ENCODE results near the gene TMC8.

The TMC8 gene

DNA sequence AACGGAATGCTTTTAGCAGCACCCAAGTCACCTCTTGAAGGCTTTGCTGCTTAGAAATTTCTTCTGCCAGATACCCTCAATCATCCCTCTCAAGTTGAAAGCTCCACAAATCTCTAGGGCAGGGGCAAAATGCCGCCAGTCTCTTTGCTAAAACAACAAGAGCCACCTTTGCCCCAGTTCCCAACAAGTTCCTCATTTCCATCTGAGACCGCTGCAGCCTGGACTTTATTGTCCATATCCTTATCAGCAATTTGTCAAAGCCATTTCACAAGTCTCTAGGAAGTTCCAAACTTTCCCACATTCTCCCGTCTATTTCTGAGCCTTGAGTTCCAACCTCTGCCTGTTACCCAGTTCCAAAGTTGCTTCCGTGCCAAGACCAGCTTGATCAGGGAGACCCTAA lies 29.5 kb upstream of the TMC8 start:
- no peak overlapping the region for H3K9ac ChIP-seq (ENCODE audit: low read depth in 1 of 2, low read length in 2 of 2)
- no peaks in the 10 kb centered on the region for H3K27me3 ChIP-seq (ENCODE audit: control insufficient read depth in 2 of 2, insufficient read depth in 2 of 2, low read length in 2 of 2)
- H3K36me3 ChIP-seq (ENCODE audit: control insufficient read depth in 2 of 2, insufficient read depth in 2 of 2, low read length in 2 of 2), result peaks cover 32 to 43% of the 10 kb centered on the region in 2 donors
- H3K27ac ChIP-seq (ENCODE audit: low read depth in 2 of 2, low read length in 2 of 2), result no peak overlapping the region
- H3K9me3 ChIP-seq (ENCODE audit: control insufficient read depth in 2 of 2, low read length in 2 of 2), result no peaks in the 10 kb centered on the region
- H3K4me1 ChIP-seq (ENCODE audit: control insufficient read depth in 2 of 2, insufficient read depth in 2 of 2, low read length in 2 of 2), result no peaks in the 10 kb centered on the region
- H3K4me3 ChIP-seq (ENCODE audit: low read length in 2 of 2), result no peak overlapping the region

DNA sequence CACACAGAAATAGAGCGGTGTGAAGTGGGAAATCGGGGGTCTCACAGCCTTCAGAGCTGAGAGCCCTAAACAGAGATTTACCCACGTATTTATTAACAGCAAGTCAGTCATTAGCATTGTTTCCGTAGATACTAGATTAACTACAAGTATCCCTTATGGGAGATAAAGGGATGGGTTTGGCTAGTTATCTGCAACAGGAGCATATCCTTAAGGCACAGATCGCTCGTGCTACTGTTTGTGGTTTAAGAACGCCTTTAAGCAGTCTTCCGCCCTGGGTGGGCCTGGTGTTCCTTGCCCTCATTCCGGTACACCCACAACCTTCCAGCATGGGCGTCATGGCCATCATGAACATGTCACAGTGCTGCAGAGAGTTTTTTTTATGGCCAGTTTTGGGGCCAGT lies 29.0 kb upstream of the TMC8 start:
- Histone ChIP-seq H3K4me1 (ENCODE audit: control insufficient read depth in 2 of 2, insufficient read depth in 2 of 2, low read length in 2 of 2) (no peaks in the 10 kb centered on the region), H3K4me3 (ENCODE audit: low read length in 2 of 2) (no peak overlapping the region), H3K27me3 (ENCODE audit: control insufficient read depth in 2 of 2, insufficient read depth in 2 of 2, low read length in 2 of 2) (no peaks in the 10 kb centered on the region), H3K36me3 (ENCODE audit: control insufficient read depth in 2 of 2, insufficient read depth in 2 of 2, low read length in 2 of 2) (peaks cover 32 to 39% of the 10 kb centered on the region in 2 donors), H3K27ac (ENCODE audit: low read depth in 2 of 2, low read length in 2 of 2) (no peak overlapping the region), H3K9me3 (ENCODE audit: control insufficient read depth in 2 of 2, low read length in 2 of 2) (no peaks in the 10 kb centered on the region), H3K9ac (ENCODE audit: low read depth in 1 of 2, low read length in 2 of 2) (no peak overlapping the region)

- Histone ChIP-seq H3K9ac (ENCODE audit: low read depth in 1 of 2, low read length in 2 of 2) (no peak overlapping the region), H3K27me3 (ENCODE audit: control insufficient read depth in 2 of 2, insufficient read depth in 2 of 2, low read length in 2 of 2) (no peaks in the 10 kb centered on the region), H3K4me3 (ENCODE audit: low read length in 2 of 2) (no peak overlapping the region), H3K4me1 (ENCODE audit: control insufficient read depth in 2 of 2, insufficient read depth in 2 of 2, low read length in 2 of 2) (no peaks in the 10 kb centered on the region), H3K36me3 (ENCODE audit: control insufficient read depth in 2 of 2, insufficient read depth in 2 of 2, low read length in 2 of 2) (peaks cover 22 to 26% of the 10 kb centered on the region in 2 donors), H3K9me3 (ENCODE audit: control insufficient read depth in 2 of 2, low read length in 2 of 2) (no peaks in the 10 kb centered on the region), H3K27ac (ENCODE audit: low read depth in 2 of 2, low read length in 2 of 2) (no peak overlapping the region)
These were observed 27.3 kb upstream of the TMC8 start for GRCh38 chr17:78103311-78103710.

- Histone ChIP-seq H3K4me3 (ENCODE audit: low read length in 2 of 2) (no peak overlapping the region), H3K36me3 (ENCODE audit: control insufficient read depth in 2 of 2, insufficient read depth in 2 of 2, low read length in 2 of 2) (peaks cover 19 to 23% of the 10 kb centered on the region in 2 donors), H3K9ac (ENCODE audit: low read depth in 1 of 2, low read length in 2 of 2) (no peak overlapping the region), H3K9me3 (ENCODE audit: control insufficient read depth in 2 of 2, low read length in 2 of 2) (no peaks in the 10 kb centered on the region), H3K27me3 (ENCODE audit: control insufficient read depth in 2 of 2, insufficient read depth in 2 of 2, low read length in 2 of 2) (no peaks in the 10 kb centered on the region), H3K4me1 (ENCODE audit: control insufficient read depth in 2 of 2, insufficient read depth in 2 of 2, low read length in 2 of 2) (no peaks in the 10 kb centered on the region), H3K27ac (ENCODE audit: low read depth in 2 of 2, low read length in 2 of 2) (no peak overlapping the region)
These were observed 26.0 kb upstream of the TMC8 start for GRCh38 chr17:78104540-78104941.

DNA sequence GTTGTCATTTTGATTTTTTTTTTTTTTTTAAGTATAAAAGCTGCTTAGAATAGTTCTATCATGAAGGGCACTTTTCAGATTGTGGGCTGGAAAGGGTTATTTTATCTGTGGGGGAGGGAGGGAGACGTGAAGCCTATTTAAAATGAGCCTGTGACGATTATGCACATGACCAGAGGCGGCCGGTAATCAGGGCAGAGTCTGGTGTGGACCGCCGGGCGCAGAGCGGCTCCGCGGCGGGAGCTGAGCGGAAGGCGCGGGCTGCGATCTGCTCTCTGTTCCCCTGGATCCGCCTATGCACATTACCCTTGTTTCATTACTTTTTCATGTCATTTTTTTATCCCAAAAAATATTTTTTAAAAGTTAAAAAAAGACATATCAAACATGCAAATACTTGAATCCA lies 25.5 kb upstream of the TMC8 start:
- no peaks in the 10 kb centered on the region for H3K9me3 ChIP-seq (ENCODE audit: control insufficient read depth in 2 of 2, low read length in 2 of 2)
- H3K9ac ChIP-seq (ENCODE audit: low read depth in 1 of 2, low read length in 2 of 2), result no peak overlapping the region
- H3K27me3 ChIP-seq (ENCODE audit: control insufficient read depth in 2 of 2, insufficient read depth in 2 of 2, low read length in 2 of 2), result no peaks in the 10 kb centered on the region
- no peaks in the 10 kb centered on the region for H3K4me1 ChIP-seq (ENCODE audit: control insufficient read depth in 2 of 2, insufficient read depth in 2 of 2, low read length in 2 of 2)
- H3K4me3 ChIP-seq (ENCODE audit: low read length in 2 of 2), result no peak overlapping the region
- H3K36me3 ChIP-seq (ENCODE audit: control insufficient read depth in 2 of 2, insufficient read depth in 2 of 2, low read length in 2 of 2), result peaks cover 20 to 21% of the 10 kb centered on the region in 2 donors
- H3K27ac ChIP-seq (ENCODE audit: low read depth in 2 of 2, low read length in 2 of 2), result no peak overlapping the region

DNA sequence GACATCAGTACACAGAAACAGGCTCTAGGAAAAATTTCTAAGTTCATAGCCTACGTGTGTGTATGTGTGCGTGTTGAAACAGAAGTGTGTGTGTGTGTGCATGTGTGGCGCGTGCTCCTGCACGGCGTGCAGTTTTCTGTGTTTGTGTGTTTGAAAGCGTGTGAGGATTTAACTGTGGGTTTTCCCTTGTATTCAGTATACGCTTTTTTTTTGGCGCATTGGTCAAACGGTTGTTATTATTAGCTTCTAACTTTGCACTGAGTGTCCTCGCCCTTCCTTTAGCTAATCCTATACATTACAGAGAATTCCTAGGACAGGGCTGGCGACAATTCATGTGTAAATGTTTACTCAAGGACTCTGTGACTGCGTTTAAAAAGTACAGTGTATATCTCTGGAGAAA lies 25.0 kb upstream of the TMC8 start:
- no peak overlapping the region for H3K9ac ChIP-seq (ENCODE audit: low read depth in 1 of 2, low read length in 2 of 2)
- H3K9me3 ChIP-seq (ENCODE audit: control insufficient read depth in 2 of 2, low read length in 2 of 2), result no peaks in the 10 kb centered on the region
- H3K27me3 ChIP-seq (ENCODE audit: control insufficient read depth in 2 of 2, insufficient read depth in 2 of 2, low read length in 2 of 2), result no peaks in the 10 kb centered on the region
- H3K4me1 ChIP-seq (ENCODE audit: control insufficient read depth in 2 of 2, insufficient read depth in 2 of 2, low read length in 2 of 2), result no peaks in the 10 kb centered on the region
- no peak overlapping the region for H3K4me3 ChIP-seq (ENCODE audit: low read length in 2 of 2)
- peaks cover 17 to 25% of the 10 kb centered on the region in 2 donors for H3K36me3 ChIP-seq (ENCODE audit: control insufficient read depth in 2 of 2, insufficient read depth in 2 of 2, low read length in 2 of 2)
- no peak overlapping the region for H3K27ac ChIP-seq (ENCODE audit: low read depth in 2 of 2, low read length in 2 of 2)

- H3K36me3 ChIP-seq (ENCODE audit: control insufficient read depth in 2 of 2, insufficient read depth in 2 of 2, low read length in 2 of 2), result peaks cover 19 to 29% of the 10 kb centered on the region in 2 donors
These were observed 24.4 kb upstream of the TMC8 start for GRCh38 chr17:78106211-78106610.

GRCh38 chr17:78107457-78107856 lies 23.1 kb upstream of the TMC8 start:
- Histone ChIP-seq H3K9ac (ENCODE audit: low read depth in 1 of 2, low read length in 2 of 2) (no peak overlapping the region), H3K4me3 (ENCODE audit: low read length in 2 of 2) (no peak overlapping the region), H3K27ac (ENCODE audit: low read depth in 2 of 2, low read length in 2 of 2) (no peak overlapping the region), H3K9me3 (ENCODE audit: control insufficient read depth in 2 of 2, low read length in 2 of 2) (no peaks in the 10 kb centered on the region), H3K36me3 (ENCODE audit: control insufficient read depth in 2 of 2, insufficient read depth in 2 of 2, low read length in 2 of 2) (peaks cover 19 to 32% of the 10 kb centered on the region in 2 donors), H3K27me3 (ENCODE audit: control insufficient read depth in 2 of 2, insufficient read depth in 2 of 2, low read length in 2 of 2) (no peaks in the 10 kb centered on the region), H3K4me1 (ENCODE audit: control insufficient read depth in 2 of 2, insufficient read depth in 2 of 2, low read length in 2 of 2) (peaks cover 0 to 1% of the 10 kb centered on the region in 2 donors)

More at GRCh38 chr17:78106211-78106610, 24.4 kb upstream of the TMC8 start:
- H3K27me3 ChIP-seq (ENCODE audit: control insufficient read depth in 2 of 2, insufficient read depth in 2 of 2, low read length in 2 of 2), result no peaks in the 10 kb centered on the region
- no peak overlapping the region for H3K27ac ChIP-seq (ENCODE audit: low read depth in 2 of 2, low read length in 2 of 2)
- H3K9ac ChIP-seq (ENCODE audit: low read depth in 1 of 2, low read length in 2 of 2), result no peak overlapping the region
- no peaks in the 10 kb centered on the region for H3K9me3 ChIP-seq (ENCODE audit: control insufficient read depth in 2 of 2, low read length in 2 of 2)
- H3K4me1 ChIP-seq (ENCODE audit: control insufficient read depth in 2 of 2, insufficient read depth in 2 of 2, low read length in 2 of 2), result no peaks in the 10 kb centered on the region
- no peak overlapping the region for H3K4me3 ChIP-seq (ENCODE audit: low read length in 2 of 2)

DNA sequence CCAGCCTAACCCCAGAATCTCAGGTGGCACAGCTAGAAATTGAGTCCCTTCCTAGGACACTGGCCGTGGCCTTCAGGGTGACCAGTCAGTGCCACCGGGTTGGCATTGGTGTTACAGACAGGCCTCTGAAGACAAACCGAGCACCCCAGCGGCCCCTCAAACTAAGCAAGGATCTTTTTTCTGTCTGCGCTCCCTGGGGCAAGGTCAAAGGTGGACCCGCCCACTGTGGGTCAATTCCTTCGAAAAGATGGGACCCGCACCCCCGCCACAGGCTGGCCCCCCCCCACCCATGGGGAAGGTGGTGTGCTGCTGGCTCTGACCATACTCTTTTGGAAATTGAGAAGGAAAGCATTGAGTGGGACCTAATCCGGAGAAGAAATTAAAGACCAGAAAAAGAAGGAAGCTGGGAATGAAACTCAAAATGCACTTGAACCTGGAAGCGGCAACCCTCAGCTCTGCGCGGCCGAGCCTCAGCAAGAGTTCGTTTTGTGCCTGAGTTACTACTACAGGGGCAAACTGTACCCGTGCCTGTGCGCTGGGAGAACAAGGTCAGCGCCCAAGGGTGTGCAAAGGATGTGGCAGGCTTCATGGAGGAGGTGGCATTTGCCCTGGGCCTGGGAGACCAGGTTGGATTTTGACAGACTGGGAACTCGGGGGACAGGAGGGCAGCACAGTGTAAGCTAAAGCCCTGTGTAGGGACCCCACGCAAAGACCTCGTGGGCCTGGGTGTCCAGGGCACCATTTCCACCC lies 22.4 kb upstream of the TMC8 start:
- H3K4me1 ChIP-seq (ENCODE audit: control insufficient read depth in 2 of 2, insufficient read depth in 2 of 2, low read length in 2 of 2), result peaks cover 3 to 7% of the 10 kb centered on the region in 2 donors
- no peak overlapping the region for H3K9ac ChIP-seq (ENCODE audit: low read depth in 1 of 2, low read length in 2 of 2)
- no peak overlapping the region for H3K27ac ChIP-seq (ENCODE audit: low read depth in 2 of 2, low read length in 2 of 2)
- H3K4me3 ChIP-seq (ENCODE audit: low read length in 2 of 2), result no peak overlapping the region
- H3K36me3 ChIP-seq (ENCODE audit: control insufficient read depth in 2 of 2, insufficient read depth in 2 of 2, low read length in 2 of 2), result peaks cover 19 to 33% of the 10 kb centered on the region in 2 donors
- no peaks in the 10 kb centered on the region for H3K27me3 ChIP-seq (ENCODE audit: control insufficient read depth in 2 of 2, insufficient read depth in 2 of 2, low read length in 2 of 2)
- no peaks in the 10 kb centered on the region for H3K9me3 ChIP-seq (ENCODE audit: control insufficient read depth in 2 of 2, low read length in 2 of 2)

GRCh38 chr17:78108726-78109488 lies 21.7 kb upstream of the TMC8 start:
- H3K9ac ChIP-seq (ENCODE audit: low read depth in 1 of 2, low read length in 2 of 2), result no peak overlapping the region
- H3K9me3 ChIP-seq (ENCODE audit: control insufficient read depth in 2 of 2, low read length in 2 of 2), result no peaks in the 10 kb centered on the region
- no peak overlapping the region for H3K27ac ChIP-seq (ENCODE audit: low read depth in 2 of 2, low read length in 2 of 2)
- H3K27me3 ChIP-seq (ENCODE audit: control insufficient read depth in 2 of 2, insufficient read depth in 2 of 2, low read length in 2 of 2), result no peaks in the 10 kb centered on the region
- peaks cover 3 to 8% of the 10 kb centered on the region in 2 donors for H3K4me1 ChIP-seq (ENCODE audit: control insufficient read depth in 2 of 2, insufficient read depth in 2 of 2, low read length in 2 of 2)
- H3K4me3 ChIP-seq (ENCODE audit: low read length in 2 of 2), result no peak overlapping the region
- peaks cover 12 to 25% of the 10 kb centered on the region in 2 donors for H3K36me3 ChIP-seq (ENCODE audit: control insufficient read depth in 2 of 2, insufficient read depth in 2 of 2, low read length in 2 of 2)

Measured in mucosa of rectum (tissue), 2 donors.